H7 (cell line): ENCODE measurements around the gene CARD16. TPM values are rescaled to one million over a fixed set of nuclear protein-coding genes. Genes with fewer than 3 reads are reported as not detected.
"Not testable (repeated sequence)": the region's sequence is repeated elsewhere in the genome, so short reads cannot be mapped to it uniquely, and the experiment has no call there.

Experiments
- DNase-seq: peaks from one replicate; pipeline ENCODE4 v3.0.0; 2012
- H3K27me3 ChIP-seq: 2 replicates; pipeline ENCODE4 v1.6.0; 2011; ENCODE audit warnings: mild to moderate bottlenecking, low read length; ENCODE audit not compliant: control insufficient read depth, insufficient read depth
- H3K36me3 ChIP-seq: replicated peaks from 2 replicates; pipeline ENCODE4 v1.5.1; 2011; ENCODE audit warnings: low read length; ENCODE audit not compliant: control insufficient read depth, insufficient read depth
- H3K4me3 ChIP-seq: 2 replicates; pipeline ENCODE4 v1.5.1; 2011; ENCODE audit warnings: low read depth, mild to moderate bottlenecking, control low read depth, low read length, moderate library complexity; ENCODE audit not compliant: insufficient read depth
- total RNA-seq: library from RNA; depleted of rRNA; stranded (reverse); fragments of >200 nt; shearing (Covaris generic); gene quantifications from 2 replicates; pipeline ENCODE4 v1.2.3, GENCODE V29; 2014

Gene CARD16
- total RNA-seq, 1 experiment from 2014 or later = not detected

DNA sequence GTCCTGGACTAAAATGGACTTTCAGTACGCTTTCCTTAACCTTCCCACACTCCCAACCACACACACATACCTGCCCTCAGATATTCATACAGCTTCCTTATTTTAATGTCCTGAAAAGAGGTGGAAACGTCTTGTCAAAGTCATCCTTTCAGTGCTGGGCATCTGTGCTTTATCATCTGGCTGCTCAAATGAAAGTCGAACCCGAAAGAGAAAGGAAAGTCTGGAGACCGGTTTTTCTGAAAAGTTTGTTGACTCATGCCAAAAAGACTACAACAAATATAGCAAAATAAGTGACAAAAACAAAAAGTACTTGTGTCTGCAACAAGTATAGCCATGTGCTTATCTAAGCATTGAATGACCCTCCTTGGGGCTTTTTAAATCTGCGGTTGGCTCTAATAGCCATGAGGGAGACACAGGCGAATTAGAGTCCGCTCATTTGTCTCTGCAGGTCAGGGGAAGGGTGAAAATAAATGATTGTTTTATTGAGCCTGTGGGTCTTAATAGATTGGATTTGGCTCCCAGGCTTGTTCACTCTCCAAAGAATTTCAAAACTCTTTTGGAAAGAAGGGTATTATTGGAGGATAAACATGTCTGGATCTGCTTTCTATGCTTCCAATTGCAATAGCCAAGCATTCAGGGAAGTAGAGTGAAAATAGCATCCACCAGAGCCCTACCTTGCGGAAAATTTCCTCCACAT, 18.3 kb upstream of the CARD16 start:
- not testable (repeated sequence) for H3K4me3 ChIP-seq, DNase-seq, H3K27me3 ChIP-seq, H3K36me3 ChIP-seq

DNA sequence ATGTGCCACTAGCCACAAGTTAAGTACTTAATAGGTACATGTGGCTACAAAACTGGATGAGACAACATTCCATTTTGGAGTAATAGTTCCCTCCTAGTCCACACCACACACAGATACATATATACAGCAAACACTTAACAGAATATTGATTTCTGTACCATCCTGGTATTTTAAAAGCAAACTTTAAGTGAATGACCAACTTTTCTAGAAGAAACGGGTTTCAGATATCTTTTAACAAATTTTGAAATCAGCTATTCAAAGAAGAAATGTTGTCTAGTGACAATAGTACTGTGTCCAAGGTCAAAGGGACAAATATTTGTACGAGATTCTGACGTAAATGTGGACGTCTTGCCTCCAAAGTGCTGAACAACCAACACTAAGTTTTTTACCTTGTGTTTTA, 12.3 kb upstream of the CARD16 start:
- no peak for DNase-seq
- H3K4me3 ChIP-seq = no peak overlapping the region
- H3K27me3 ChIP-seq = no peaks in the 10 kb centered on the region
- H3K36me3 ChIP-seq = no peaks in the 10 kb centered on the region

- Histone ChIP-seq H3K4me3 (no peak overlapping the region), H3K27me3 (no peaks in the 10 kb centered on the region), H3K36me3 (no peaks in the 10 kb centered on the region)
- DNase-seq = no peak
These were observed 11.3 kb upstream of the CARD16 start for GRCh38 chr11:105056446-105056845.

DNA sequence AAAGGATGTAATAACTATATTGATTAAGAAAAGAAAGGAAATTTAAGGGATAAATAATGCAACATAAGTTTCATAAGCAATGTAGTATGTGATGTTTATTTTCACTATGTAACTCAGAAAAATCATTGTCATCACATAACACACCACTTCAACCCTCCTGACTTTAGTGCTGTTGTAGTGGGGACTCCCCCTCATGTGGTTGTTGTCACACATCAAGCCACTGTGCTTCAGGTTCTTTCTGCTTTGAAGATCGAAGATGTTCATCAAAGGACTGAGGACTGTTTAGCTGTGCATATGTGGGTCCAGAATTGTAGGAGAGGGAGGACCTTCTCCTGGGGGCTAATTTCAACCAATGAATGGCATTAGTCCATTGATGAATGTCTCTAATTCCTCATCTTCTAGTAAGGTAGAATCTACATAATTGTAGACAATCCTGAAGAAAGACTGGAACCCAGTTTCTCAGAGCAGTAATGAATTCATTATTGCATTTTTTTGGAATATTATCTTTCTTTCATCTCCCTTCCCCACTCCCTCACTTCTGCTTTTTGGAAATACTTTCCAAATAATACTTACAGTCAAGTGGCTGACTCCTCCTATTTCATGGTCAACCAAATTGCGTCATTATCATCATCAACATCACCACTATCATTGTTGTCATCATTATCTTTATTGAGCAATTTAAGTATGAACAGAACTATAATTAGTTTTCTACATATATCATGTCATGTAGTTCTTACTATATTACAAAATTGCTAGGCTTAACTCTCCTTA, 9.8 kb upstream of the CARD16 start:
- Histone ChIP-seq H3K27me3 (no peaks in the 10 kb centered on the region), H3K36me3 (no peaks in the 10 kb centered on the region), H3K4me3 (no peak overlapping the region)
- DNase-seq = no peak

DNA sequence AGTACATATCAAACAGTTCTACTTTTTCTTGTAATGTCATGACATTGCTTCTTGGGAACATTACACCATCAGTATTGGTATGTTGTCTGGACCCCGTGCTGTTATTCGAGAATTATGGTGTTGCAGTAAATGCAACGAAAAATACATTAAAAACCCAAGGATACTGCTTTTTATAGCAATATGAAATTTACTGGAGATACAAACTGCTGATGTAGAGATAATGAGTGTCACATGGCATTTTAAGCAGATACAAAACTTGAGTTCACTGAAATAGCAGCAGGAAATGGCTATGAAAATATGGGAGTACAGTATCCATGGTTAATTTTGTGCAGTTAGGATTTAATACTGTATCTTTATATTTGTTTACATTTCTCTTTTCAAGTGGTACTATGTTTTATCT, 7.4 kb upstream of the CARD16 start:
- DNase-seq = no peak
- H3K4me3 ChIP-seq = no peak overlapping the region
- H3K36me3 ChIP-seq = no peaks in the 10 kb centered on the region
- H3K27me3 ChIP-seq = no peaks in the 10 kb centered on the region

DNA sequence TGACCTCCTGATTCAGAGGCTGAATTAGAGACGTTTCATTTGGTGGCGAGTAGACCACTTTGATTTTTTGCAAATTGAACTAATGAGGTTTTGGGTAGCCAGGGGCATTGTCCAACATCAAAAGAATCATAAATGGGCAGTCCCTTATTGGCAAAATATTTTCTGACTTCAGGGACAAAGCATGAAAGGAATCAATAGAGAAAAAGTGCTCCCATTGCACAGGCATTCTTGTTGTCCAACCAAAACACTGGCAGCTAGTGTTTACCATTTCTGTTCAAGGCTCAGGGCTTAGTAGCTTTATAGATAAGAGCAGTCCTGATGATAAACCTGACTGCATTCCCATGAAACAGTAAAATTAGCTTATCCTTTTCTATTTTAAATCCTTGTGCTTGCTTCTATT, 6.4 kb upstream of the CARD16 start:
- no peaks in the 10 kb centered on the region for H3K36me3 ChIP-seq
- no peak for DNase-seq
- no peak overlapping the region for H3K4me3 ChIP-seq
- no peaks in the 10 kb centered on the region for H3K27me3 ChIP-seq

GRCh38 chr11:105049481-105049880, 4.3 kb upstream of the CARD16 start:
- H3K36me3 ChIP-seq = no peaks in the 10 kb centered on the region
- DNase-seq = no peak
- no peak overlapping the region for H3K4me3 ChIP-seq
- no peaks in the 10 kb centered on the region for H3K27me3 ChIP-seq

GRCh38 chr11:105046898-105047579, 1.9 kb upstream of the CARD16 start:
- Histone ChIP-seq H3K4me3 (no peak overlapping the region), H3K36me3 (no peaks in the 10 kb centered on the region), H3K27me3 (no peaks in the 10 kb centered on the region)
- no peak for DNase-seq

DNA sequence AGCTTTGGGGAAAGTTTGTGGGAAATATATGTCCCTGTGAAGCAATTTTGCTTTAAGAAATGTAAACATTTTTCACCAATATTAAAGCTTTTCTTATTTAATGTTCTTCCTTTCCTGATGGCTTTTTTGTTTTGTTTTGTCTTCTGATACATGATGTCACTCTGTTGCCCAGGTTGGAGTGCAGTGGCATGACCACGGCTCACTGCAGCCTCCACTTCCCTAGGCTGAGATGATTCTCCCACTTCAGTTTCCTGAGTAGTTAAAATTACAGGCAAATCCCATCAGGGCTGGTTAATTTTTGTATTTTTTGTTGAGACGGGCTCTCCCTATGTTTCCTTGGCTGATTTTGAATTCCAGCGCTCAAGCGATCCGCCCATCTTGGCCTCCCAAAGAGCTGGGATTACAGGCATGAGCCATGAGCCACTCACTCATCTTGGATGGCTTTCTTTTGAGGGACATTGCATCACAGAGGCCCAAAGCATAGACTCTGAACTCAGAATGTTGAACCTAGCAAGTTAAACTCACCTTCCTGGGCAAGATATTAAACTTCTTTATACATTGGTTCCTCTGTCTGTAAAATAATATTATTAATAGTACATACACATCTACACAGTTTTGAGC, 651 bp upstream of the CARD16 start:
- H3K27me3 ChIP-seq = no peaks in the 10 kb centered on the region
- no peak for DNase-seq
- no peaks in the 10 kb centered on the region for H3K36me3 ChIP-seq
- H3K4me3 ChIP-seq = no peak overlapping the region

DNA sequence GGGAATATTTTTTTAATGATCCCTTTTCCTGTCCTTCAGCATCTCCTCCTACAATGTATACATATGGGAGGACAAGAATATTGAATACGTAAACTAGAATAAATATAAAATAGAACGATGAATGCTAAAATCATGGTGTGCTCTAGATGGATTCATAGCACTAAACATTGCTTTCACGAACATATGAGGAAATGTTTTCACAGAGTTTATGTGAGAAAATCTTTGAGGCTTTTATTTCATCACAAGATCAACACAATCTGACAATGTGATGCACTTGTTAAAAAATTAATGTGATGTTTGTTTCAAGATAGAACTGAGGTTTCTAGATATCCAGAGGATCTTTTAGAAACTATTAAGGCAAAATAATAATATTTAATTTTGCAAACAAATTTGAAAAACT, 3.0 kb downstream of the CARD16 start:
- Histone ChIP-seq H3K27me3 (no peaks in the 10 kb centered on the region), H3K36me3 (no peaks in the 10 kb centered on the region), H3K4me3 (no peak overlapping the region)
- DNase-seq = no peak

DNA sequence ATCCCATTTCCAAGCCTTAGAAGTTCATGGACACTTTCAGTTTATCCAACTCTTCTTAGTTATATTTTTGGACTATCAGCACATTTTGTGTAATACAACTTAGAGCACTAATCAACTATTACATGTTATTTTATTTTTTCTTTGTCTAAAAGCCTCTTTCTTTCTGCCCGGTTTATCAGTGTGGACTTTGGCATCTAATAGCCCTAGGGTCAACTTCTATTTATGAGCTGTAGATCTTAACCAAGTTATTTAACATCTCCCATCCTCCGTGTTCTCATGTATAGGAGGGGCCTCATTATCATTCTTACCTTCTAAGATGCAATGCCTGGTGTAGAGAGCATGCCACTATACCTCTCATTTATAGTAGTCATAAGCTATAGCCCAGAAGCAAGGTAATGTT, 4.4 kb downstream of the CARD16 start:
- H3K4me3 ChIP-seq = no peak overlapping the region
- no peak for DNase-seq
- no peaks in the 10 kb centered on the region for H3K36me3 ChIP-seq
- H3K27me3 ChIP-seq = no peaks in the 10 kb centered on the region

- Histone ChIP-seq H3K4me3 (no peak within 1 kb of the TSS), H3K36me3 (no peaks in the 10 kb centered on the region), H3K27me3 (no peaks in the 10 kb centered on the region)
- no peak for DNase-seq
These were observed 10.1 kb downstream of the CARD16 start, which contains the start of gene CASP1 for GRCh38 chr11:105034813-105035620. Gene CASP1 (minus strand): TSS chr11:105035144. CDS start chr11:105035113, 31 bp downstream.

GRCh38 chr11:105034388-105034787, 10.7 kb downstream of the CARD16 start:
- not testable (repeated sequence) for H3K27me3 ChIP-seq, H3K36me3 ChIP-seq, DNase-seq, H3K4me3 ChIP-seq

GRCh38 chr11:105033781-105034180, 11.4 kb downstream of the CARD16 start:
- Histone ChIP-seq H3K27me3 (no peaks in the 10 kb centered on the region), H3K36me3 (no peaks in the 10 kb centered on the region), H3K4me3 (no peak overlapping the region)
- DNase-seq = no peak
